Tibial artery (tissue), 4 donors: ENCODE data around the gene GAPDH.

Experiments
- DNase-seq, 2 donors: peaks; one replicate each; pipeline ENCODE4 v3.0.0-alpha.2; 2019
- H3K27ac ChIP-seq, 2 donors: fragments of 200-600 bp; sonication (generic) in 1 of 2; 1 replicate in 1 of 2; 2 replicates in 1 of 2; pipeline ENCODE4 v1.5.1; 2018 to 2019; ENCODE audit warnings: mild to moderate bottlenecking in 1 of 2
- H3K27me3 ChIP-seq, 2 donors: fragments of 200-600 bp; sonication (generic) in 1 of 2; one replicate each; pipeline versions ENCODE4 v1.5.1 to v1.6.0; 2016 to 2019
- H3K36me3 ChIP-seq, 3 donors: fragments of 200-600 bp; sonication (generic) in 2 of 3; one replicate each; pipeline ENCODE4 v1.5.1; 2016 to 2019; ENCODE audit warnings: mild to moderate bottlenecking in 2 of 3
- H3K4me1 ChIP-seq, 4 donors: fragments of 200-600 bp; sonication (generic) in 2 of 4; 1 replicate in 3 of 4; 2 replicates in 1 of 4; pipeline ENCODE4 v1.5.1; 2016 to 2019
- H3K4me3 ChIP-seq, 2 donors: fragments of 200-600 bp; sonication (generic) in 1 of 2; 1 replicate in 1 of 2; 2 replicates in 1 of 2; pipeline ENCODE4 v1.5.1; 2018 to 2019; ENCODE audit warnings: mild to moderate bottlenecking in 2 of 2
- H3K9me3 ChIP-seq, 3 donors: fragments of 200-600 bp; sonication (generic) in 1 of 3; one replicate each; pipeline ENCODE4 v1.5.1; 2016 to 2019
- intact Hi-C: fragments of 100-400 bp; cut with DNase I; formaldehyde crosslinking; loops from one replicate; pipeline ENCODE4 v1.15.0; 2023; ENCODE audit warnings: low total_unique reads
- TF ChIP-seq, protein P1 (sequence below), 2 experiments: fragments of 200-600 bp in 1 of 2; fragments of 450-650 bp in 1 of 2; IDR thresholded peaks; one replicate each; pipeline ENCODE4 v1.5.1; 2017 to 2019; ENCODE audit warnings: antibody characterized with exemption in 2 of 2, mild to moderate bottlenecking in 1 of 2, moderate library complexity in 1 of 2

Gene GAPDH

DNA sequence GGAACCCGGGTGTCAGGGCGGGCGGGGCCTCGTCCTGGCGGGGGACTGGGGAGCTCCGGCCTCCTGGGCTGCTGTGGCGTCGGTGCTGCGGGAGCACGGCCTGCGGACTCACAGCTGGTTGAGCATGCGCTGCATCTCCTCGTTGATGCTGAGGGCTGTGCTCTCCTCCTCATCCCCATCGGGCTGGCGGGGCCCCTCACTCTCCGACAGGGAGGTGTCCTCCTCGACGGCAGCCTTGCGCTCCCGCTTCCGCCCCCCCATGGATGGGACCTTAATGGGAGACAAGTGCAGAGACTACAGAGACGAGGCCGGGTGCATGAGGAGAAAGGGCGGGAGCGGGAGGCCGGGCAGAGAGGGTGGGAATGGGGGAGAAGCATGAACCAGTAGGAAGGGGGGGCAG, 14.2 kb downstream of the GAPDH start:
- no peak for DNase-seq
- Histone ChIP-seq H3K36me3 (peaks cover 35 to 54% (median 47%) of the 10 kb centered on the region in 3 donors), H3K4me1 (peaks cover 0 to 64% (median 53%) of the 10 kb centered on the region in 4 donors), H3K4me3 (no peak overlapping the region), H3K27ac (peak overlapping the region; percentile 88 to 92), H3K27me3 (no peaks in the 10 kb centered on the region), H3K9me3 (no peaks in the 10 kb centered on the region)
- intact Hi-C loops = no loop called here
- TF ChIP-seq, protein P1, sequence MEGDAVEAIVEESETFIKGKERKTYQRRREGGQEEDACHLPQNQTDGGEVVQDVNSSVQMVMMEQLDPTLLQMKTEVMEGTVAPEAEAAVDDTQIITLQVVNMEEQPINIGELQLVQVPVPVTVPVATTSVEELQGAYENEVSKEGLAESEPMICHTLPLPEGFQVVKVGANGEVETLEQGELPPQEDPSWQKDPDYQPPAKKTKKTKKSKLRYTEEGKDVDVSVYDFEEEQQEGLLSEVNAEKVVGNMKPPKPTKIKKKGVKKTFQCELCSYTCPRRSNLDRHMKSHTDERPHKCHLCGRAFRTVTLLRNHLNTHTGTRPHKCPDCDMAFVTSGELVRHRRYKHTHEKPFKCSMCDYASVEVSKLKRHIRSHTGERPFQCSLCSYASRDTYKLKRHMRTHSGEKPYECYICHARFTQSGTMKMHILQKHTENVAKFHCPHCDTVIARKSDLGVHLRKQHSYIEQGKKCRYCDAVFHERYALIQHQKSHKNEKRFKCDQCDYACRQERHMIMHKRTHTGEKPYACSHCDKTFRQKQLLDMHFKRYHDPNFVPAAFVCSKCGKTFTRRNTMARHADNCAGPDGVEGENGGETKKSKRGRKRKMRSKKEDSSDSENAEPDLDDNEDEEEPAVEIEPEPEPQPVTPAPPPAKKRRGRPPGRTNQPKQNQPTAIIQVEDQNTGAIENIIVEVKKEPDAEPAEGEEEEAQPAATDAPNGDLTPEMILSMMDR (IDR thresholded peaks at IDR 0.05) = no peak

DNA sequence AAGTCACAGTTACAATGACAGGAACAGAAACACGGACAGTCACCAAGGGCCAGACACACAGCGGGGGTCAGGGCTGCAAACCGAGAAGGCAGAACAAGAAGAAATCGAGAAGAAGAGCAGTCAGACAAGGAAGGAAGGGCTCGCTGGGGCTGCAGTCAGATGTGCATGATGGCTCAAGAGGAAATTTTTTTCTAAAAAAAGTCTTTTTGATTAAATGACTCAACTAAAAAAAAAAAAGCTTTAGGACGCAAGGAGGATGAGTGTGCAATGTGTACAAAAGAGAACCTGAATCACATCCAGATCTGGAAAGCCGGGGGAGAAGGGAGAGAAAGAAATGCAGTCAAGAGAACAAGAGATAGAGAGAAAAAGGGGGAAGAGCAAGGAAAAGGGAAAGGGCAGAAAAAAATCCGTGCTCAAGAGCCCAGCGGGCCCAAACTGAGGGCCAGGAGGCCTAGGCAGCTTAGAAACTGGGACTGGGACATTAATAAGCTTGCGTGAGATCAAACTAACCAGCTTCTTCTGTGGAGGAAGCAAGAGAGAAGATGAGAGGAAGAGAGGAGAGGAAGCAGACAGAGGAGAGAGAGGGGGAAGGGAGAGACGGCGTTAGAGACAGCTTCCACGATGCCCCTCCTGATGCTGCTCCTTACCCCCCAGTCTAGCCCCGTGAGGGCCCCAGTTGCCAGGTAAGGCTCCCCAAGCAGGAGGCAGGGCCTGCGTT, 14.8 kb downstream of the GAPDH start:
- TF ChIP-seq, protein P1 (IDR thresholded peaks at IDR 0.05) = no peak
- no peak for DNase-seq
- Histone ChIP-seq H3K4me3 (no peak overlapping the region), H3K27me3 (no peaks in the 10 kb centered on the region), H3K4me1 (peaks cover 0 to 69% (median 59%) of the 10 kb centered on the region in 4 donors), H3K36me3 (peaks cover 35 to 51% (median 45%) of the 10 kb centered on the region in 3 donors), H3K9me3 (no peaks in the 10 kb centered on the region), H3K27ac (peak overlapping the region; percentile 88 to 92)
- intact Hi-C loops = no loop called here

DNA sequence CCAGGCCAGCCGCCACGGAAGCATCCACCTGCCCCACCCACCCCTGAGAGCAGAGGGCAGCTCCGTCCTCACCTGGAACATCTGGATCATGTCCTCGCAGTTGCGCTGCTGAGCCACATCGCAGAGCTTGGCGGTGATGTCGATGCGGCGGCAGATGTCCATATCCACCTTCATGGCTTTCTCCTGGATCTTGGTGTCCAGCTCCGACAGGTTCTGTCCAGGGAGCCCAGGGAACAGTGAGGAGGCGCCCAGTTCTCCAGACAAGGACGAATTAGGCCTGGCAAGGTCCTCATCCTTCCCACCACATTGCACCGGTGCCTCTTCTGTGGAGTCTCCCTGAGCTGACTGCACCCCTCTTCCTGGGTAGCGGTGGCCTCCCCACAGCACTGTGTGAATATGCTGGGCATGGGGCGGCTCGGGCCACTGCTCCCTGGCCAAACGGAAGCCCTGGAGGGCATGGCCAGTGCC, 15.4 kb downstream of the GAPDH start:
- Histone ChIP-seq H3K4me3 (no peak overlapping the region), H3K27me3 (no peaks in the 10 kb centered on the region), H3K9me3 (no peaks in the 10 kb centered on the region), H3K4me1 (peaks cover 0 to 72% (median 65%) of the 10 kb centered on the region in 4 donors), H3K36me3 (peaks cover 35 to 45% (median 39%) of the 10 kb centered on the region in 3 donors), H3K27ac (peak overlapping the region; percentile 88 to 92)
- DNase-seq = no peak
- TF ChIP-seq, protein P1 (IDR thresholded peaks at IDR 0.05) = no peak
- intact Hi-C loops = no loop called here

DNA sequence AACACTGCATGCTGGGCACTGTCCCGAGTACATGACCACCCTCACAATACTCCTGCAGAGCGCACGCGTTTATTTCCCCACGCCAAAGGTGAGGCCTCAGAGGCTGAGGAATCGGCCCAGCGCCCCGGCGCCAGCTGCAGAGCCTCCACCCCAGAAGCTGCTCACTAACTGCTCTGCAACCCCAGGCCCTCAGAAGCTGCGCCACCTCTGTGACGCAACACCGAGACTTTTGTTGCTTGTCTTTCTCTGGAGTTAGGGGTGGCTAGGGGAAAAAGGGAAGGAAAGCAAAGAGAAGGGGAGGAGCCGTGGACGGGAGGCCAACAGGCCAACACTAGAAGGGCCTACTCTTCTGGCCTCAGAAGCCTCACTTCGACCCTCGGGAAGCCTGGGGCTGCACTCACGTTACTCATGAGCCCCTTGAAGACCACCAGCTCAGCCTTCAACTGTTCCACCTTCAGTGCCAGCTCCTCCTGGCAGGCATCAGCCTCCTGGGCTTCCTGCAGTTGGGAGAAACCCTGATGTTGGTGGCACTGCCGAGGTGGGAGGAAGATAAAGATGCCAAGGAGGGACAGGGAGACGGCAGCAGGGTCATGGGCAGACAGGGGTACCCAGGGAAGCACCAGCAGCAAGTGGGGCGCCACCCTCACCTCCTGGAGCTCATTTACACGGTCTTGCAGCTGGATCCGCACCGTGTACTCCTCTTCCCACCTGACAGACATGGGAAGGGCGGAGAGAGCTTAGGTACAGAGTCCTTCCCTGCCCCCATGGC, 16.2 kb downstream of the GAPDH start:
- Histone ChIP-seq H3K36me3 (peaks cover 35 to 37% (median 37%) of the 10 kb centered on the region in 3 donors), H3K4me1 (peaks cover 0 to 73% (median 71%) of the 10 kb centered on the region in 4 donors), H3K9me3 (no peaks in the 10 kb centered on the region), H3K27ac (peak overlapping the region; percentile 88 to 92), H3K27me3 (no peaks in the 10 kb centered on the region), H3K4me3 (no peak overlapping the region)
- intact Hi-C loops = no loop called here
- TF ChIP-seq, protein P1 (IDR thresholded peaks at IDR 0.05) = no peak
- DNase-seq = no peak

DNA sequence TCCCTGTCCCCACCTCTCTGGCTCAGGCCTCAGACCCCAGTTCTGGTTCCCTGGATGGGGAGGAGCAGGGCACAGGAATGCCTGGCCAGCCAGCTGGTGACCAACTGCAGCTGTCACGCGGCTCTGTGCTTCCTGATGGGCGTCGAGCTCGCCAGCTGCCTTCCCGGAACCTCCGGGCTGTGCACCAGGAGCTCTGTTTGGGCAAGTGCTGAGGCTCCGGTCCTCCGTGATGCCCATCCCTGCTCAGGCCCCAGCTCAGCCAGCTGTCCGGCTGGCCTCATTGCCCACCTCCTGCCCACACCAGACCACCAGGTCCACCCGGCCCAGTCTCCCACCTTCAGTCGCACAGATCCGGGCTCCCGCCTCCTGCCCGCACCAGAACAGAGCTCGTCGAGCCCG, 16.7 kb downstream of the GAPDH start:
- peaks cover 31 to 34% (median 33%) of the 10 kb centered on the region in 3 donors for H3K36me3 ChIP-seq
- no peaks in the 10 kb centered on the region for H3K27me3 ChIP-seq
- H3K4me3 ChIP-seq = peak overlapping the region; percentile 93 to 98
- H3K27ac ChIP-seq = peak overlapping the region; percentile 88 to 92
- H3K9me3 ChIP-seq = no peaks in the 10 kb centered on the region
- intact Hi-C loops = no loop called here
- TF ChIP-seq, protein P1 (IDR thresholded peaks at IDR 0.05) = no peak
- peaks cover 0 to 73% (median 72%) of the 10 kb centered on the region in 4 donors for H3K4me1 ChIP-seq
- peak; percentile 81 to 94 for DNase-seq
